GM10847 (cell line): ENCODE results near the gene PRDM12.

Experiments
- POLR2A ChIP-seq: IDR thresholded peaks from 2 replicates; pipeline ENCODE4 v1.6.1; 2011; ENCODE audit not compliant: insufficient read length; ENCODE audit errors: extremely low read depth

The PRDM12 gene

DNA sequence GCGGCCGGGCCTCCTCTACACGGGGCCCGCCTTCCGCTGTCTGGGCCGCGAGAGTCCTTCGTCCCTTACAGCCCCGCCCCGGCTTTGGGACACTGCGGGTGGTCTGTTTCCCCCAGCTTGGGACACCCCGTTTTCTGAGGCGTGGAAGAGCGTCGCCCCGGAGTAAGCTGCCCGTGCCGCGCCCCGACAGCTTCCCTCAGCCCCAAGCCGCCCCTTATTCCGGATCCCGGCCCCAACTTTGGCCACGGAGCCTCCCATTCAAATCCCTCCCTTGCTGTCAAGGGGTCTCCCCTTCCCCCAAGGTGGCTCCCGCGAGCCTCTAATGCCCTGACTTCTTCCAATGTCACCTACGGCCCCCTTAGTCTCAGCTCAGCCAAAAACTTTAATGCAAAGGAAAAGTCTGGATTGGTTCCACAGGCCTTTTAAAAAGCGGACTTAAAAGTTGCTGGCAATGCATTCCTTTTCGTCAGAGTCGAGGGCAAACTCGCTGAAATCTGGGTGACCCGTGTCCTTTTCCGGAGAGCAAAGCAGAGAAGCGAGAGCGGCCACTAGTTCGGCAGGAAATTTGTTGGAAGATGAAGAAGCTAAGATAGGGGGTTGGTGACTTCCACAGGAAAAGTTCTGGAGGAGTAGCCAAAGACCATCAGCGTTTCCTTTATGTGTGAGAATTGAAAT lies 49.0 kb downstream of the PRDM12 start:
- no peak for TF ChIP-seq POLR2A

DNA sequence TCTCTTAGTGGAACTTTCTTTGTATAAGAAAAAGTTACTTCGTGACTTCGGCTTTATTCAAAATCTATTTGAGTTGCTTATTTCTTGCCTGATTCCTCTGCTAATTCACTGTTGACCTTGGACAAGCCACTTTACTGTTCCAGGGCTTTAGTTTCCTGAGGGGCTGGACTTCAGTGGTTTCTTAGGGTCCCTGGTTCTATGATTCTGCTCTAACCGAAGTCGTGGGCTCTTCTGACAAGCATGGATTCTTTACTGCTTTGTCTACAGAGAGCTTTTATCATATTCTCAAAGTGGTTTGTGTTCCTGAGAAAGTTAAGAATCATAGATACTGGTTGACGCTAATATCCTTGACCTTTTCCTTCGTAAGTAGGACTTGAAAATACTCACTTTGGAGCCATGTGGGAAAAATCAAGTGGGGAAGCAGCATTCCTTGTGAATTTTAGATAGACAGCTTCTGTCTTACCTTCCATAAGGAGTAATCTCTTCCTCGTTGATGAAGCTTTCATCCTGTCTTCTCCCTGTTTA lies 50.3 kb downstream of the PRDM12 start:
- TF ChIP-seq POLR2A: no peak

DNA sequence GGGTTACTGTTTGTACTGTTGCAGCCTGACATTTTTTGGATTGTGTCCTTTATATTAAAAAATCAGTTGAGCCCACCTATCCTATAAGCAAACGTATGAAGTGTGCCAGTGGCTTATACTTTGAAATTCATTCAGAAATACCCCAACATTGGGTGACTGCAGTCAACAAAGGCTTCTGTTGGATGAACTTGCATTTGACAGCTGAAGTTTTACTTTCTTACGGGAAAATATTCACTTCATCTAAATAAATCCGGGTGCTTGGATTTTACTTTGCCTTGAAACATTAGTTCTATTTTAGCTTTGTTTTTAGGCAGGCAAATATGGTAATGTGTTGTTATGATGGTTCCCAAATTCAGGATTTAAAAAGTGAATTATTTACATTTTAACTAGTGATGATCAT lies 50.9 kb downstream of the PRDM12 start:
- TF ChIP-seq POLR2A: no peak

DNA sequence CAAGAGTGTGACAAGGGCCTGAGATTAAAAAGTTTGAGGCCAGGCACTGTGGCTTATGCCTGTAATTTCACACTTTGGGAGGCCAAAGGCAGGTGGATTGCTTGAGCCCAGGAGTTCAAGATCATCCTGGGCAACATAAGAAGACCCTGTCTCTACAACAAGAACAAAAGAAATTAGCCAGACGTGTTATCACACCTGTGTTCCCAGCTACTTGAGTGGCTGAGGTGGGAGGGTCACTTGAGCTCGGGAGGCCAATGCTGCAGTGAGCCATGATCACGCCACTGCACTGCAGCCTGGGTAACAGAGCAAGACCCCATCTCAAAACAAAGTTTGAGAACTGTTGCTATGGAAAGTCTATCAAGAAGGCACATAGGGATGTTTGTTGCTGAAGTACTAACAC lies 54.2 kb downstream of the PRDM12 start:
- TF ChIP-seq POLR2A: no peak

DNA sequence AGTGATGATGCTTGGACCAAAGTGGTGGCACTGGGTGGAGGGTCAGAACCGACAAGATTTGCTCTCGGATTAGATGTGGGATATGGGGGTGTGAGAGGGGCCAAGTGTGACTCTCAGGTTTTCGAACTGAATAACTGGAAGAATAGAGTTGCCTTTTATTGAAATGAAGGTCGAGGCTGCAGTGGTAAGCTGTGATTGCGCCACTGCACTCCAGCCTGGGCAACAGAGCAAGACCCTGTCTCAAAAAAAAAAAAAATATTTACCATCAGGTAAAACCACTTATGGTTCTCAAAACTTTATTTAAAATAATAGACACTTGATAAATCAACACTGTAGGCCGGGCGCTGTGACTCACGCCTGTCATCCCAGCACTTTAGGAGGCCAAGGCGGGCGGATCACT lies 56.4 kb downstream of the PRDM12 start:
- no peak for TF ChIP-seq POLR2A

DNA sequence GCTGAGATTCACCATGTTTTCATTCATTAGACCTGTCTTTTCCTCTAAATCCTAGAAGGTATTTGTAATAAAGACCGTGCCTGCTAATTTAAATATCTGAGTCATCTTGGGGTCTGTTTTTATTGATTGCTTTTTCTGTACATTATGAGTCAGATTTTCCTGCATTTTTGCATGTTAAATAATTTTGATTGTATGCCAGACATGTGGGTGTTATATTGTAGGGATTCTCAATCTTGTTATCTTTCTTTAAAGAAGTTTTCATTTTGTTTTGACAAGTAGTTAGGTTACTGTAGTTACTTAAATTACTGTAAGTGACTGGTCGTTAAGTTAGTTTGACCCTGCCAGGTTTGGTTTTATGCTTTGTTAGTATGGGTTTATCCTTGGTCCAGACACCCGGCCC lies 64.3 kb downstream of the PRDM12 start:
- no peak for TF ChIP-seq POLR2A

DNA sequence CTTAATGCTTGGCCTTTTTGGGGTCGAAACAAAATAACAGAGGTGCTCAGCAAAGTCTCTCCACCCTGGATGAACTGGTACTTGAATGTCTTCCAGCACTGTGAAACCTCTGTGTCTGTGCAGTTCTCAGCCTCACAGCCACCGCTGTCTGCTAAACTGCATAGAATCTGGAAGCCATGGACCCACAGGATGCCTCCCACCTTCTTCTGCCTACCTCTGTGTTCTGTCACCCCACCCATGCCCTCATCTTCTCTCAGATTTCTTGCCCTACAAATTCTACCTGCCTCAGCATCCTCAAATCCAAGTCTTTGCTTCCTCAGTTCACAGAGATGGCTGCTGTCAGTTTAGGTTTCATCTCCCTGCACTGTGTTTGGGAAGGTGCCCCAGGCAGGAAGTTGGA lies 64.8 kb downstream of the PRDM12 start:
- no peak for TF ChIP-seq POLR2A

DNA sequence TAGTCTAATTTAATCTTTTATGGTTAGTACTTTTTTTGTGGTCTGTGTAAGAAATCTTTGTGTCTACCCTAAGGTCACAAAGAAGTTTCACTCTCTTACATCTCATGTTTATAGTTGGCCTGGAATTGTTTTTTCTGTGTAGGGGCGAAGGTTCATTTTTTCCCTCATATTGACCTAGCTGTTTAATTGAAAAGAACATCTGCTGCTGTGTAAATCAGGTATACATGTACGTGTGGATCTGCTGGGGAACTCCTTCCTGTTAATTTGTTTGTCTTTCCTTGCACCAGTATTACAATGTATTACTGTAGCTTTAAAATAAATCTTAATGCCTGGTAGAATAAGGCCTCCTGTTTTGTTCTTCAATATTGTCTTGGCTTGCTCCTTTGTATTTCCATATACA lies 67.0 kb downstream of the PRDM12 start:
- no peak for TF ChIP-seq POLR2A

DNA sequence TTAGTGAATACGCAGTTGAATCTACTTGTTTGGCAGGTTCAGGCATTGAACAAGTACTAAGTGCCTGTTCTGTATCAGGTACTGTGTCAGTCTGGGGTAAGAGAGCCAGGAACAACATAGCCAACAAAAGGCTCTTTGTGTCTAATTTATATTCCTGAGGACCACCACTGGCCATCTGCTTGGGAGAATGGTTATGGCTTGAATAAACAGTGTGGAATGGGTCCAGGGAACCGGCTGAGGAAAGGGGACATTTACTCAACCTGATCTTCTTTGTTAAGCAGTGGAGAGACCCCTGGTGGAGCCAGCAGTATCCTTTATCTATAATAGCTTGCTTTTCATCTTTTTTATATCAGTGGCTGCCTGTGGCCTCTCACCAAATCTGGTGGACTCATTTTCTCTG lies 67.7 kb downstream of the PRDM12 start:
- TF ChIP-seq POLR2A: no peak
